ENCODE measurements around the gene APPL2. TPM values are rescaled to one million over a fixed set of nuclear protein-coding genes. Genes with fewer than 3 reads are reported as not detected.

The APPL2 gene
- polyA plus RNA-seq, 3 donors = 6.4 to 19.8 (median 9.0) TPM

GRCh38 chr12:105212438-105212837, 23.5 kb downstream of the APPL2 start:
- 100% methylated on average over 3 of the region's 6 CpGs for WGBS (ENCODE audit: insufficient coverage)
- Mint-ChIP-seq H3K36me3 (peaks cover 60 to 64% of the 10 kb centered on the region in 2 donors), H3K27ac (no peak overlapping the region), H3K4me3 (no peak overlapping the region), H3K27me3 (ENCODE audit: low read depth in 3 of 3) (peaks cover 0 to 2% (median 0%) of the 10 kb centered on the region in 3 donors), H3K4me1 (no peaks in the 10 kb centered on the region), H3K9me3 (no peaks in the 10 kb centered on the region)
- H3K4me1 ChIP-seq (ENCODE audit: control insufficient read depth in 1 of 2, insufficient read depth in 2 of 2, low read length in 2 of 2) = no peaks in the 10 kb centered on the region
- H3K4me3 ChIP-seq (replicated peaks in 1 of 3; ENCODE audit: low read depth in 2 of 3, low read length in 3 of 3) = no peak overlapping the region
- H3K27ac ChIP-seq (ENCODE audit: low read depth in 1 of 2, low read length in 2 of 2) = no peak overlapping the region
- no peak for DNase-seq
- H3K9me3 ChIP-seq (replicated peaks in 1 of 2; ENCODE audit: control insufficient read depth in 1 of 2, insufficient read depth in 1 of 2, low read length in 2 of 2) = no peaks in the 10 kb centered on the region
- no peaks in the 10 kb centered on the region for H3K27me3 ChIP-seq (ENCODE audit: control insufficient read depth in 2 of 2, insufficient read depth in 2 of 2, low read length in 2 of 2)
- H2AFZ ChIP-seq (ENCODE audit: insufficient read depth, low read depth, low read length, poor library complexity, severe bottlenecking) = no peak overlapping the region
- H3K79me2 ChIP-seq (ENCODE audit: insufficient read depth, low read length) = no peaks in the 10 kb centered on the region
- no peaks in the 10 kb centered on the region for H4K20me1 ChIP-seq (ENCODE audit: insufficient read depth, low read length)
- TF ChIP-seq CTCF (IDR thresholded peaks at IDR 0.05) = no peak
- intact Hi-C loops (cut with micrococcal nuclease) = no loop called here
- H3K9ac ChIP-seq (ENCODE audit: insufficient read depth, low read length, poor library complexity, severe bottlenecking) = no peak overlapping the region
- H3K4me2 ChIP-seq (replicated peaks; ENCODE audit: extremely low read depth, low read length, poor library complexity, severe bottlenecking) = no peak overlapping the region
- H3K36me3 ChIP-seq (replicated peaks in 1 of 2; ENCODE audit: control insufficient read depth in 1 of 2, insufficient read depth in 2 of 2, low read length in 2 of 2) = peaks cover 45 to 83% of the 10 kb centered on the region in 2 donors

GRCh38 chr12:105209091-105209490, 26.9 kb downstream of the APPL2 start:
- intact Hi-C loops (cut with micrococcal nuclease) = no loop called here
- H3K36me3 ChIP-seq (replicated peaks in 1 of 2; ENCODE audit: control insufficient read depth in 1 of 2, insufficient read depth in 2 of 2, low read length in 2 of 2) = peaks cover 45 to 84% of the 10 kb centered on the region in 2 donors
- no peak overlapping the region for H3K27ac ChIP-seq (ENCODE audit: low read depth in 1 of 2, low read length in 2 of 2)
- no peaks in the 10 kb centered on the region for H4K20me1 ChIP-seq (ENCODE audit: insufficient read depth, low read length)
- H3K4me3 ChIP-seq (replicated peaks in 1 of 3; ENCODE audit: low read depth in 2 of 3, low read length in 3 of 3) = no peak overlapping the region
- H3K27me3 ChIP-seq (ENCODE audit: control insufficient read depth in 2 of 2, insufficient read depth in 2 of 2, low read length in 2 of 2) = no peaks in the 10 kb centered on the region
- Mint-ChIP-seq H3K27ac (no peak overlapping the region), H3K36me3 (peaks cover 62 to 65% of the 10 kb centered on the region in 2 donors), H3K9me3 (no peaks in the 10 kb centered on the region), H3K4me3 (no peak overlapping the region), H3K27me3 (ENCODE audit: low read depth in 3 of 3) (peaks cover 0 to 2% (median 0%) of the 10 kb centered on the region in 3 donors), H3K4me1 (no peaks in the 10 kb centered on the region)
- H3K9ac ChIP-seq (ENCODE audit: insufficient read depth, low read length, poor library complexity, severe bottlenecking) = no peak overlapping the region
- no peak overlapping the region for H3K4me2 ChIP-seq (replicated peaks; ENCODE audit: extremely low read depth, low read length, poor library complexity, severe bottlenecking)
- no peaks in the 10 kb centered on the region for H3K79me2 ChIP-seq (ENCODE audit: insufficient read depth, low read length)
- WGBS (ENCODE audit: insufficient coverage) = 100% methylated on average over 2 of the region's 3 CpGs
- no peaks in the 10 kb centered on the region for H3K9me3 ChIP-seq (replicated peaks in 1 of 2; ENCODE audit: control insufficient read depth in 1 of 2, insufficient read depth in 1 of 2, low read length in 2 of 2)
- DNase-seq = no peak
- H2AFZ ChIP-seq (ENCODE audit: insufficient read depth, low read depth, low read length, poor library complexity, severe bottlenecking) = no peak overlapping the region
- TF ChIP-seq CTCF (IDR thresholded peaks at IDR 0.05) = no peak
- H3K4me1 ChIP-seq (ENCODE audit: control insufficient read depth in 1 of 2, insufficient read depth in 2 of 2, low read length in 2 of 2) = no peaks in the 10 kb centered on the region
